IPS-15b (cell line): ENCODE data around the gene RSAD2.
"Not testable (repeated sequence)": the region's sequence is repeated elsewhere in the genome, so short reads cannot be mapped to it uniquely, and the experiment has no call there.

Experiments used
- H3K27me3 ChIP-seq: one replicate; pipeline ENCODE4 v1.6.1; 2013; ENCODE audit warnings: low read length; ENCODE audit not compliant: control insufficient read depth, insufficient read depth
- H3K36me3 ChIP-seq: one replicate; pipeline ENCODE4 v1.6.1; 2013; ENCODE audit warnings: low read length; ENCODE audit not compliant: control insufficient read depth, insufficient read depth
- H3K4me1 ChIP-seq: one replicate; pipeline ENCODE4 v1.6.1; 2013; ENCODE audit warnings: mild to moderate bottlenecking, low read length; ENCODE audit not compliant: control insufficient read depth, insufficient read depth
- H3K4me3 ChIP-seq: one replicate; pipeline ENCODE4 v1.5.1; 2013; ENCODE audit warnings: low read depth, low read length
- H3K9ac ChIP-seq: one replicate; pipeline ENCODE4 v1.6.1; 2013; ENCODE audit warnings: low read depth, mild to moderate bottlenecking, low read length
- H3K9me3 ChIP-seq: one replicate; pipeline ENCODE4 v1.6.1; 2013; ENCODE audit warnings: mild to moderate bottlenecking, low read length; ENCODE audit not compliant: control insufficient read depth, insufficient read depth

RSAD2 gene

GRCh38 chr2:6846540-6846939, 31.0 kb upstream of the RSAD2 start:
- Histone ChIP-seq H3K27me3 (no peaks in the 10 kb centered on the region), H3K36me3 (no peaks in the 10 kb centered on the region), H3K4me3 (no peak overlapping the region), H3K9me3 (peaks cover 18% of the 10 kb centered on the region), H3K4me1 (no peaks in the 10 kb centered on the region), H3K9ac (no peak overlapping the region)

GRCh38 chr2:6846967-6847681, 30.5 kb upstream of the RSAD2 start:
- no peak overlapping the region for H3K9ac ChIP-seq
- H3K4me1 ChIP-seq, result no peaks in the 10 kb centered on the region
- H3K36me3 ChIP-seq, result no peaks in the 10 kb centered on the region
- H3K4me3 ChIP-seq, result no peak overlapping the region
- no peaks in the 10 kb centered on the region for H3K27me3 ChIP-seq
- H3K9me3 ChIP-seq, result peaks cover 18% of the 10 kb centered on the region

GRCh38 chr2:6852195-6852594, 25.4 kb upstream of the RSAD2 start:
- Histone ChIP-seq H3K4me1 (no peaks in the 10 kb centered on the region), H3K4me3 (no peak overlapping the region), H3K36me3 (no peaks in the 10 kb centered on the region), H3K9ac (no peak overlapping the region), H3K27me3 (no peaks in the 10 kb centered on the region), H3K9me3 (no peaks in the 10 kb centered on the region)

GRCh38 chr2:6854416-6854815, 23.2 kb upstream of the RSAD2 start:
- H3K9ac ChIP-seq, result no peak overlapping the region
- H3K4me1 ChIP-seq, result no peaks in the 10 kb centered on the region
- H3K4me3 ChIP-seq, result no peak overlapping the region
- no peaks in the 10 kb centered on the region for H3K36me3 ChIP-seq
- no peaks in the 10 kb centered on the region for H3K27me3 ChIP-seq
- no peaks in the 10 kb centered on the region for H3K9me3 ChIP-seq

- Histone ChIP-seq H3K4me1 (no peaks in the 10 kb centered on the region), H3K27me3 (no peaks in the 10 kb centered on the region), H3K9me3 (no peaks in the 10 kb centered on the region), H3K9ac (no peak overlapping the region), H3K36me3 (no peaks in the 10 kb centered on the region), H3K4me3 (no peak overlapping the region)
Measured at GRCh38 chr2:6855860-6856547, 21.6 kb upstream of the RSAD2 start.

GRCh38 chr2:6856548-6856920, 21.0 kb upstream of the RSAD2 start:
- Histone ChIP-seq H3K36me3 (no peaks in the 10 kb centered on the region), H3K4me1 (no peaks in the 10 kb centered on the region), H3K4me3 (no peak overlapping the region), H3K9ac (no peak overlapping the region), H3K27me3 (no peaks in the 10 kb centered on the region), H3K9me3 (no peaks in the 10 kb centered on the region)

DNA sequence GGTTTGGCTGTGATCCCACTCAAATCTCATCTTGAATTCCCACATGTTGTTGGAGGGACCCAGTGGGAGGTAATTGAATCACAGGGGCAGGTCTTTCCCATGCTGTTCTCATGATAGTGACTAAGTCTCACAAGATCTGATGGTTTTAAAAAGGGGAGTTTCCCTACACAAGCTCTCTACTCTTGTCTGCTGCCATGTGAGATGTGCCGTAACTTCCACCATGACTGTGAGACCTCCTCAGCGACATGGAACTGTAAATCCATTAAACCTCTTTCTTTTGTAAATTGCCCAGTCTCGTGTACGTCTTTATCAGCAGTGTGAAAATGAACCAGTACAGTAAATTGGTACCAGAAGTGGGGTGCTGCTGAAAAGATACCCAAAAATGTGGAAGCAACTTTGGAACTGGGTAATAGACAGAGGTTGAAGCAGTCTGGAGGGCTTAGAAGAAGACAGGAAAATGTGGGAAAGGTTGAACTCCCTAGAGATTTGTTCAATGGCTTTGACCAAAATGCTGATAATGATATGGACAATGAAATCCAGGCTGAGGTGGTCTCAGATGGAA, 19.0 kb upstream of the RSAD2 start:
- not testable (repeated sequence) for H3K9ac ChIP-seq, H3K9me3 ChIP-seq, H3K4me1 ChIP-seq, H3K27me3 ChIP-seq, H3K36me3 ChIP-seq, H3K4me3 ChIP-seq

GRCh38 chr2:6860296-6860695, 17.3 kb upstream of the RSAD2 start:
- Histone ChIP-seq H3K36me3 (no peaks in the 10 kb centered on the region), H3K27me3 (peaks cover 20% of the 10 kb centered on the region), H3K4me1 (no peaks in the 10 kb centered on the region), H3K9me3 (no peaks in the 10 kb centered on the region), H3K9ac (no peak overlapping the region), H3K4me3 (no peak overlapping the region)

DNA sequence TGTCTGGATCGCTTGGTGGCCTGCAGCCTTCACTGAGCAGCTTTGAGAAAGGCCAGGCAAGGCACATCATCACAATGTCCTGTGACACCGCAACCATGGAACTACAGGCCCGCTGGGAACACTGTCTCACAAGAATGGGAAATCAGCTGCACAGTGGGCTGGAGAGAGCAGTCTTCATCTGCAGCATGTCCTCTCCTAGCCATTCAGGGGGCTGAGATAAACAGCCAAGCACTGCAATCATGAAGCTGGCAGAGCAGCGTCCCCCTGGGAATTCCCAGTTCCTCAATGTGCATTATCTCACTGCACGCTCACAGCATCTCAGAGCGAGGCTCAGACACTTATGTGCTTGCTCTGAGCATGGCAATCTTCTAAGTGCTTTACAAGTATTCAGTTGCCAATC, 13.8 kb upstream of the RSAD2 start:
- H3K4me1 ChIP-seq, result peaks cover 3% of the 10 kb centered on the region
- H3K9me3 ChIP-seq, result no peaks in the 10 kb centered on the region
- peaks cover 38% of the 10 kb centered on the region for H3K27me3 ChIP-seq
- H3K36me3 ChIP-seq, result no peaks in the 10 kb centered on the region
- H3K9ac ChIP-seq, result no peak overlapping the region
- no peak overlapping the region for H3K4me3 ChIP-seq

GRCh38 chr2:6864231-6864754, 13.3 kb upstream of the RSAD2 start:
- Histone ChIP-seq H3K36me3 (no peaks in the 10 kb centered on the region), H3K9me3 (no peaks in the 10 kb centered on the region), H3K4me3 (peak overlapping the region; percentile 84), H3K9ac (no peak overlapping the region), H3K27me3 (peaks cover 38% of the 10 kb centered on the region), H3K4me1 (peaks cover 3% of the 10 kb centered on the region)

DNA sequence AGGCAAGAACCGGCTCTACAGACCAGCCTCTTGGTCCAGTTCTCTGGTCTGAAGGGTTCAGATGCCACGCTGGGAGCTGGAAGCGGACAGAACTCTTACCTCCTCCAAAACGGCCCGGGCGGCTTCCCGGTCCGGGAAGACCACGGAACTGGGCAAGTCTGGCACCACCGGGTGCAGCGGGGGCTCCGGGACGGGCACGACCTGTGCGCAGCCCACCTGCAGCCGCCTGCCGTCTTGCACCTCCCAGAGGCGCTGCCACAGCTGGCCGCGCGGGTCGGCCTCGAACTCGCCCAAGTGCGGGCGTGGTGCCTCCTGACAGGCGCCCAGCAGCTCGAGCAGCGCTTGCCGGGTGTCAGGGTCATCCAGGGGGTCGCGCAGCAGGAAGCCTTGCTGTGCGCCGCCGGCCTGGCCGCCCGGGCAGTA, 12.6 kb upstream of the RSAD2 start:
- Histone ChIP-seq H3K9ac (no peak overlapping the region), H3K9me3 (no peaks in the 10 kb centered on the region), H3K4me3 (peak overlapping the region; percentile 84), H3K27me3 (peaks cover 38% of the 10 kb centered on the region), H3K36me3 (no peaks in the 10 kb centered on the region), H3K4me1 (peaks cover 3% of the 10 kb centered on the region)
